ENCODE measurements around the gene ARHGAP30. TPM values are rescaled to one million over a fixed set of nuclear protein-coding genes. Genes with fewer than 3 reads are reported as not detected.

ARHGAP30 gene
- total and polyA plus RNA-seq, 2 of the 4 experiments (the other 2 are of a cell fraction) = 0.02 TPM; not detected in 1

GRCh38 chr1:161019751-161020495, 49.8 kb downstream of the ARHGAP30 start:
- no peak overlapping the region for H3K27ac ChIP-seq (ENCODE audit: insufficient read depth, low read length)
- no peak overlapping the region for H3K9ac ChIP-seq (ENCODE audit: low read depth, low read length)
- H3K18ac ChIP-seq (ENCODE audit: low read depth, low read length) = no peak overlapping the region
- ChIA-PET CTCF (no interaction called here), POLR2A (ENCODE audit: unreplicated experiment) (no interaction called here)
- no peak overlapping the region for H3K56ac ChIP-seq (ENCODE audit: extremely low read depth, insufficient read depth, low read length)
- TF ChIP-seq RAD21 (IDR thresholded peaks at IDR 0.05; ENCODE audit: low read length) = no peak
- no peak for TF ChIP-seq POLR2A (IDR thresholded peaks at IDR 0.05; ENCODE audit: low read depth, low read length)
- no peak for TF ChIP-seq CEBPB (IDR thresholded peaks at IDR 0.05; ENCODE audit: low read depth, low read length)
- TF ChIP-seq NFE2L2 (IDR thresholded peaks at IDR 0.05; ENCODE audit: low read depth, low read length) = no peak
- TF ChIP-seq RFX5 (IDR thresholded peaks at IDR 0.05; ENCODE audit: low read depth, low read length) = no peak
- TF ChIP-seq MAZ (IDR thresholded peaks at IDR 0.05; ENCODE audit: borderline replicate concordance, low read depth, low read length) = no peak
- no peak for TF ChIP-seq ELK1 (IDR thresholded peaks at IDR 0.05; ENCODE audit: borderline replicate concordance, low read depth, low read length)
- TF ChIP-seq RCOR1 (IDR thresholded peaks at IDR 0.05; ENCODE audit: insufficient replicate concordance, low read length) = no peak
- TF ChIP-seq USF2 (IDR thresholded peaks at IDR 0.05; ENCODE audit: low read depth, low read length) = no peak
- TF ChIP-seq CTCF (conservative IDR thresholded peaks at IDR 0.05; ENCODE audit: low read depth, low read length) = no peak
- TF ChIP-seq MAFK (IDR thresholded peaks at IDR 0.05; ENCODE audit: low read depth, low read length) = no peak
- TF ChIP-seq BHLHE40 (IDR thresholded peaks at IDR 0.05; ENCODE audit: low read depth, low read length) = no peak
- no peak for TF ChIP-seq CHD1 (IDR thresholded peaks at IDR 0.05; ENCODE audit: low read depth, low read length)
- TF ChIP-seq SMC3 (IDR thresholded peaks at IDR 0.05; ENCODE audit: low read depth, low read length) = no peak
- no peak for TF ChIP-seq FOS (IDR thresholded peaks at IDR 0.05; ENCODE audit: low read depth, low read length)
- no peak for TF ChIP-seq MXI1 (IDR thresholded peaks at IDR 0.05; ENCODE audit: borderline replicate concordance, low read depth, low read length)
- peak overlapping the region; percentile 92 for H2AFZ ChIP-seq (replicated peaks; ENCODE audit: low read length, poor library complexity)
- no TSS peak for BruUV-seq (replicated peaks)
- no peak overlapping the region for H2AK5ac ChIP-seq (ENCODE audit: low read depth, low read length)
- no peak overlapping the region for H3K4ac ChIP-seq (ENCODE audit: low read depth, low read length)
- in situ Hi-C loops (cut with MboI; ENCODE audit: low sequenced_read_pairs) (no loop called here), dilution Hi-C loops (cut with HindIII; ENCODE audit: low sequenced_read_pairs, unreplicated experiment) (no loop called here), intact Hi-C loops (cut with micrococcal nuclease) (no loop called here)
- H3K9me1 ChIP-seq (ENCODE audit: insufficient read depth, low read length) = peaks cover 6% of the 10 kb centered on the region; the same call in 1 of the 2 replicates
- no peaks in the 10 kb centered on the region for H4K20me1 ChIP-seq (ENCODE audit: insufficient read depth, low read length)
- H3K9me3 ChIP-seq (ENCODE audit: control insufficient read depth, insufficient read depth, low read length) = no peaks in the 10 kb centered on the region
- no peak overlapping the region for H4K8ac ChIP-seq (ENCODE audit: low read depth in 2 of 2, low read length in 2 of 2)
- no peak overlapping the region for H2BK20ac ChIP-seq (ENCODE audit: low read depth, low read length)
- WGBS, 2 experiments (ENCODE audit: extremely low coverage in 2 of 2, insufficient read length in 1 of 2) = 14% methylated on average over 2 of the region's 10 CpGs; no CpG with 5 or more reads in 1 of the 2 experiments
- peaks cover 28% of the 10 kb centered on the region for H3K27me3 ChIP-seq (ENCODE audit: control insufficient read depth, insufficient read depth, low read length)
- ATAC-seq (ENCODE audit: low read depth) (peak; percentile 31), DNase-seq (no peak)
- no peak overlapping the region for H4K5ac ChIP-seq (ENCODE audit: low read depth, low read length)
- H3K4me2 ChIP-seq (ENCODE audit: low read depth, low read length) = peak overlapping the region; percentile 99
- no peak overlapping the region for H4K91ac ChIP-seq (ENCODE audit: insufficient read depth, low read depth, low read length)
- no peak overlapping the region for H2BK120ac ChIP-seq (ENCODE audit: low read depth, low read length)
- H3K4me1 ChIP-seq (ENCODE audit: control insufficient read depth, insufficient read depth, low read length) = peaks cover 3% of the 10 kb centered on the region; the same call in 1 of the 2 replicates
- H2AK9ac ChIP-seq (replicated peaks; ENCODE audit: low read depth, low read length, poor library complexity) = no peak overlapping the region
- H2BK15ac ChIP-seq (ENCODE audit: low read depth, low read length) = no peak overlapping the region
- H3K79me1 ChIP-seq (ENCODE audit: low read depth in 1 of 2, low read length in 2 of 2) = no peaks in the 10 kb centered on the region
- H3K23ac ChIP-seq (ENCODE audit: low read depth, low read length) = peak overlapping the region; percentile 50; the same call in 1 of the 2 replicates
- no peak overlapping the region for H2BK5ac ChIP-seq (ENCODE audit: low read depth, low read length, poor library complexity, severe bottlenecking)
- H3K4me3 ChIP-seq (ENCODE audit: insufficient read depth, low read depth, low read length) = peak overlapping the region; percentile 58
- no peaks in the 10 kb centered on the region for H3K36me3 ChIP-seq (ENCODE audit: control insufficient read depth, insufficient read depth, low read length)
- H3K14ac ChIP-seq (replicated peaks; ENCODE audit: low read depth, low read length) = no peak overlapping the region

All from IMR-90 (cell line).